ENCODE results near the gene MICAL1. TPM values are rescaled to one million over a fixed set of nuclear protein-coding genes. Genes with fewer than 3 reads are reported as not detected.

The MICAL1 gene
- total and polyA plus RNA-seq, 10 of the 15 experiments (the other 5 are each of a cell fraction or from before 2014, with no cell fraction given) = 0.32 to 71.6 (median 45.3) TPM

GRCh38 chr6:109472132-109472995, 16.8 kb upstream of the MICAL1 start (continued):
- TF ChIP-seq CEBPZ (IDR thresholded peaks at IDR 0.05; ENCODE audit: low read depth, low read length) (no peak), ASH2L (IDR thresholded peaks at IDR 0.05; ENCODE audit: borderline replicate concordance, low read depth) (no peak), CHD1 (IDR thresholded peaks at IDR 0.05; ENCODE audit: low read depth, low read length) (no peak), HDGF (IDR thresholded peaks at IDR 0.05) (no peak), CEBPB (IDR thresholded peaks at IDR 0.05; ENCODE audit: borderline replicate concordance in 1 of 2, low read depth in 2 of 2, low read length in 2 of 2) (no peak), SRF (IDR thresholded peaks at IDR 0.05; ENCODE audit: low read depth in 2 of 2, low read length in 2 of 2) (no peak), BMI1 (IDR thresholded peaks at IDR 0.05; ENCODE audit: borderline replicate concordance) (no peak), EGR1 (IDR thresholded peaks at IDR 0.05; ENCODE audit: borderline replicate concordance in 1 of 2, low read depth in 2 of 2, low read length in 2 of 2) (no peak), SREBF2 (IDR thresholded peaks at IDR 0.05; ENCODE audit: low read length) (no peak), CBX5 (IDR thresholded peaks at IDR 0.05; ENCODE audit: low read depth) (no peak), MTA2 (IDR thresholded peaks at IDR 0.05; ENCODE audit: low read depth) (no peak), USF1 (IDR thresholded peaks at IDR 0.05; ENCODE audit: borderline replicate concordance, extremely low read length, insufficient read depth, low read depth, low read length) (no peak), MEF2A (IDR thresholded peaks at IDR 0.05; ENCODE audit: insufficient read depth, low read depth, low read length) (no peak), SP1 (IDR thresholded peaks at IDR 0.05; ENCODE audit: low read depth, low read length) (no peak), RELA (IDR thresholded peaks at IDR 0.05; ENCODE audit: borderline replicate concordance, partially characterized antibody) (no peak), RCOR1 (conservative IDR thresholded peaks at IDR 0.05; ENCODE audit: low read depth, low read length) (no peak), HDAC2 (IDR thresholded peaks at IDR 0.05) (no peak), WRNIP1 (IDR thresholded peaks at IDR 0.05; ENCODE audit: borderline replicate concordance, low read depth, low read length) (no peak)
- TF ChIP-seq, protein P1, sequence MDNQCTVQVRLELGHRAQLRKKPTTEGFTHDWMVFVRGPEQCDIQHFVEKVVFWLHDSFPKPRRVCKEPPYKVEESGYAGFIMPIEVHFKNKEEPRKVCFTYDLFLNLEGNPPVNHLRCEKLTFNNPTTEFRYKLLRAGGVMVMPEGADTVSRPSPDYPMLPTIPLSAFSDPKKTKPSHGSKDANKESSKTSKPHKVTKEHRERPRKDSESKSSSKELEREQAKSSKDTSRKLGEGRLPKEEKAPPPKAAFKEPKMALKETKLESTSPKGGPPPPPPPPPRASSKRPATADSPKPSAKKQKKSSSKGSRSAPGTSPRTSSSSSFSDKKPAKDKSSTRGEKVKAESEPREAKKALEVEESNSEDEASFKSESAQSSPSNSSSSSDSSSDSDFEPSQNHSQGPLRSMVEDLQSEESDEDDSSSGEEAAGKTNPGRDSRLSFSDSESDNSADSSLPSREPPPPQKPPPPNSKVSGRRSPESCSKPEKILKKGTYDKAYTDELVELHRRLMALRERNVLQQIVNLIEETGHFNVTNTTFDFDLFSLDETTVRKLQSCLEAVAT (IDR thresholded peaks at IDR 0.05) = no peak
- TF ChIP-seq, protein P2, sequence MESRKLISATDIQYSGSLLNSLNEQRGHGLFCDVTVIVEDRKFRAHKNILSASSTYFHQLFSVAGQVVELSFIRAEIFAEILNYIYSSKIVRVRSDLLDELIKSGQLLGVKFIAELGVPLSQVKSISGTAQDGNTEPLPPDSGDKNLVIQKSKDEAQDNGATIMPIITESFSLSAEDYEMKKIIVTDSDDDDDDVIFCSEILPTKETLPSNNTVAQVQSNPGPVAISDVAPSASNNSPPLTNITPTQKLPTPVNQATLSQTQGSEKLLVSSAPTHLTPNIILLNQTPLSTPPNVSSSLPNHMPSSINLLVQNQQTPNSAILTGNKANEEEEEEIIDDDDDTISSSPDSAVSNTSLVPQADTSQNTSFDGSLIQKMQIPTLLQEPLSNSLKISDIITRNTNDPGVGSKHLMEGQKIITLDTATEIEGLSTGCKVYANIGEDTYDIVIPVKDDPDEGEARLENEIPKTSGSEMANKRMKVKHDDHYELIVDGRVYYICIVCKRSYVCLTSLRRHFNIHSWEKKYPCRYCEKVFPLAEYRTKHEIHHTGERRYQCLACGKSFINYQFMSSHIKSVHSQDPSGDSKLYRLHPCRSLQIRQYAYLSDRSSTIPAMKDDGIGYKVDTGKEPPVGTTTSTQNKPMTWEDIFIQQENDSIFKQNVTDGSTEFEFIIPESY (IDR thresholded peaks at IDR 0.05) = no peak

Measured in GM12878 (cell line).